Activated naive CD4-positive, alpha-beta T cell treated with anti-CD3 and anti-CD28 coated beads, Interleukin-2, amount 10 ng/mL, durations not matched to agents 7 days and 5 days (primary cell): ENCODE data around the gene RAB6B.

ENCODE experiments used
- CTCF ChIA-PET: fragments of 350-600 bp; sonication (Branson Sonifier 250); formaldehyde crosslinking; loops from one replicate; lab custom pipeline; 2021; ENCODE audit warnings: antibody characterized with exemption; lab: Charles Lee
- DNase-seq: peaks from one replicate; pipeline ENCODE4 v3.0.0-alpha.2; 2020
- H3K27ac Mint-ChIP-seq: one replicate; pipeline ENCODE4 v1.8.0; 2021; ENCODE audit warnings: mild to moderate bottlenecking, moderate library complexity, mixed read lengths
- H3K27me3 Mint-ChIP-seq: one replicate; pipeline ENCODE4 v1.8.0; 2021; ENCODE audit warnings: mild to moderate bottlenecking, mixed read lengths
- H3K36me3 Mint-ChIP-seq: one replicate; pipeline ENCODE4 v1.8.0; 2021; ENCODE audit warnings: mixed read lengths
- H3K4me1 Mint-ChIP-seq: one replicate; pipeline ENCODE4 v1.8.0; 2021; ENCODE audit warnings: mixed read lengths
- H3K4me3 Mint-ChIP-seq: one replicate; pipeline ENCODE4 v1.8.0; 2021; ENCODE audit warnings: mild to moderate bottlenecking, moderate library complexity, mixed read lengths
- H3K9me3 Mint-ChIP-seq: one replicate; pipeline ENCODE4 v1.8.0; 2021; ENCODE audit warnings: mixed read lengths

RAB6B gene

DNA sequence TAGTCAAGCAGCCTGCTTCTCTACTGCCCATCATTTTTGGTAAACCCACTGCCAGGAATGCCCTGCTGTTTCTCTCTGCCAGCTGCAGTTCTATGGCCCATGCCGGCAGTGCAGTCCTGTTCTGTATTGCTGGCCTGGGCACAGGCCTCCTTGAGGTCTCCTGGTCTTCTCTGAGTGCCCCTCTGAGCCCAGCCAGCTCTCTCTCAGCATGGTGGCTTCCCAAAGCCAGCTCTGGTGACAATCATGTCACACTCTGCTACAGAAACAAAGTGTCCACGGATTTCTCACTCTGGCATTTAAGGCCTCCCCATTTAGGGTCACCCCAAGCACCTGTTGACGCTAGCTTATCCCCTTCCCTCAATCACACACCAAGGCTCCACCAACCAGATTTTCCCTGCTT is 65.6 kb downstream of the RAB6B start:
- no peak for DNase-seq
- Mint-ChIP-seq H3K27ac (no peak overlapping the region), H3K36me3 (peaks cover 7% of the 10 kb centered on the region), H3K4me1 (no peaks in the 10 kb centered on the region), H3K4me3 (no peak overlapping the region), H3K9me3 (no peaks in the 10 kb centered on the region), H3K27me3 (peaks cover 4% of the 10 kb centered on the region)
- CTCF ChIA-PET = interaction anchor here (0.9 kb wide), 1 partner anchor 10 kb away, joined by 3 read pairs; no protein-coding TSS in a partner anchor

DNA sequence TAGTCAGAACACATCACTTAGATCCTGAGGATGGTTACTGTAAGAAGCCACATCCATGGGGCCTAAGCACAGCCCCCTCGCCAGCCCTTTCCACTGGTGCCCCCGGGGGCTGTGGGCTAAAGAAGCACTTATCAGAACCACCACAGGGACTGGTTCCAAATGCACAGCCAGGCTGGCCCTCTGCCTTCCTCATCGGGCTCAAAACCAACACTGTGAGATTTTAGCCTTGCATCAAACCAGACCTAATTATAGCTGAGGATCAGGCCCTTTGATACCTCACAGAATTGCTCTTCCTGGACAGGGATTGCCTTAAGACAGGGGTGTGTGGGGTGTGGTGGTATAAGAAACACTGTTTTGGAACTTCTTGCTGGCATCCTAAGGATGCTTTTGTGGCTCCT is 66.4 kb downstream of the RAB6B start:
- CTCF ChIA-PET = no interaction called here

GRCh38 chr3:133828576-133829309 is 66.9 kb downstream of the RAB6B start:
- Mint-ChIP-seq H3K27me3 (peaks cover 4% of the 10 kb centered on the region), H3K9me3 (no peaks in the 10 kb centered on the region), H3K4me3 (no peak overlapping the region), H3K36me3 (peaks cover 13% of the 10 kb centered on the region), H3K4me1 (no peaks in the 10 kb centered on the region), H3K27ac (no peak overlapping the region)
- no peak for DNase-seq
- CTCF ChIA-PET = no interaction called here

More for the DNA sequence above, 66.4 kb downstream of the RAB6B start:
- Mint-ChIP-seq H3K9me3 (no peaks in the 10 kb centered on the region), H3K4me1 (no peaks in the 10 kb centered on the region), H3K36me3 (peaks cover 7% of the 10 kb centered on the region), H3K27ac (no peak overlapping the region), H3K4me3 (no peak overlapping the region), H3K27me3 (peaks cover 4% of the 10 kb centered on the region)
- DNase-seq = no peak

DNA sequence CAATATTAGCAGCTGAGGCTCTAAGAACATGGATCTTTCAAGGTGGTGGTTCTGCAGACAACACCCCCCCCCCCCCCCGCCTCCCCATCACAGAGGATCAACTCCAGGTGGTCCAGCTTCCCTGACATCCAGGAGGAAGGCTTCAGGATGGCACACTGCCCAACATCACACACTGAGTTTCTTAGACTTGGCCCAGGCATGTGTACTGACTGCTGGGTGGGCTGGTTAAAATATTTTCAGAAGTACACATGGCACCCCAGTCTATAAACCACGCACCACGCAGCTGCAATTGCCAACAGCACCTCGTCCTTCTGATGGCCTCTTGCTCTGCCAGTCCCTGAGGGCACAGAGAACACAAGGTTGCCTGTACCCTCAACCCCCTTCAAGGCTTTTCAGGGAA is 68.0 kb downstream of the RAB6B start:
- Mint-ChIP-seq H3K9me3 (no peaks in the 10 kb centered on the region), H3K36me3 (peaks cover 20% of the 10 kb centered on the region), H3K27me3 (peaks cover 4% of the 10 kb centered on the region), H3K4me3 (no peak overlapping the region), H3K4me1 (no peaks in the 10 kb centered on the region), H3K27ac (no peak overlapping the region)
- no peak for DNase-seq
- CTCF ChIA-PET = no interaction called here

- Mint-ChIP-seq H3K4me3 (no peak overlapping the region), H3K27ac (no peak overlapping the region), H3K4me1 (no peaks in the 10 kb centered on the region), H3K9me3 (no peaks in the 10 kb centered on the region), H3K27me3 (peaks cover 4% of the 10 kb centered on the region), H3K36me3 (peaks cover 24% of the 10 kb centered on the region)
- CTCF ChIA-PET = no interaction called here
- no peak for DNase-seq
Observed at GRCh38 chr3:133827136-133827535, 68.5 kb downstream of the RAB6B start.

- H3K36me3 Mint-ChIP-seq = peaks cover 30% of the 10 kb centered on the region
- H3K27ac Mint-ChIP-seq = no peak overlapping the region
- H3K4me3 Mint-ChIP-seq = no peak overlapping the region
- peaks cover 4% of the 10 kb centered on the region for H3K27me3 Mint-ChIP-seq
- CTCF ChIA-PET = no interaction called here
- no peak for DNase-seq
- no peaks in the 10 kb centered on the region for H3K9me3 Mint-ChIP-seq
- no peaks in the 10 kb centered on the region for H3K4me1 Mint-ChIP-seq
Observed at GRCh38 chr3:133825969-133826727, 69.5 kb downstream of the RAB6B start.

DNA sequence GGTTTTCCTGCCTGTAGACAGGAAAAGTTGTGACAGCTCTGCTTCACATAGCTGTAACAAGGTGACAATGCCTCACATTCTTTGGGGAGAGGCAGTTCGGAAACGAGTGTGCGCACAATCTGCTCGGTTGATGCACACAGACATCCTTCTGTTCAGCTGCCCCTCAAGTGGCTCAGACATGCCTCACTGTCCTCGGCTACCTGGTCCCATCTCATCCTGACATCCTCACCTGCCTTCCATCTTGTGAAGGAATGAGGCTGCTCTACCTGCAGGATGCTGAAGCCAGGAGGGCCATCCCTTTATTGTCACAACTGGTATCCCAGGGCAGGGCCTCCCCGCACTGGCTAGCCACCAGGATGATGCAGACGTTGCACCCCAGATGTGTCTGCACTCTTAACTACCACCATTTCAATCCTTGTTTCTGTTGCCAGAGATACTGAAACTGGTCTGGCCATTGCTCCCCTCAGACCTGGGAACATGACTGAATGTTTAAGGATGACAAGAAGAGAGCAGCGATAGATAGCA is 70.7 kb downstream of the RAB6B start:
- Mint-ChIP-seq H3K4me3 (no peak overlapping the region), H3K27ac (no peak overlapping the region)
- CTCF ChIA-PET = no interaction called here

GRCh38 chr3:133821767-133822638 is 73.7 kb downstream of the RAB6B start:
- Mint-ChIP-seq H3K27me3 (no peaks in the 10 kb centered on the region), H3K9me3 (no peaks in the 10 kb centered on the region), H3K27ac (no peak overlapping the region), H3K36me3 (peaks cover 50% of the 10 kb centered on the region), H3K4me1 (no peaks in the 10 kb centered on the region), H3K4me3 (no peak overlapping the region)
- CTCF ChIA-PET = no interaction called here
- DNase-seq = no peak

More for the DNA sequence above, 70.7 kb downstream of the RAB6B start:
- H3K27me3 Mint-ChIP-seq = peaks cover 4% of the 10 kb centered on the region
- no peak for DNase-seq
- H3K36me3 Mint-ChIP-seq = peaks cover 41% of the 10 kb centered on the region
- no peaks in the 10 kb centered on the region for H3K4me1 Mint-ChIP-seq
- no peaks in the 10 kb centered on the region for H3K9me3 Mint-ChIP-seq

DNA sequence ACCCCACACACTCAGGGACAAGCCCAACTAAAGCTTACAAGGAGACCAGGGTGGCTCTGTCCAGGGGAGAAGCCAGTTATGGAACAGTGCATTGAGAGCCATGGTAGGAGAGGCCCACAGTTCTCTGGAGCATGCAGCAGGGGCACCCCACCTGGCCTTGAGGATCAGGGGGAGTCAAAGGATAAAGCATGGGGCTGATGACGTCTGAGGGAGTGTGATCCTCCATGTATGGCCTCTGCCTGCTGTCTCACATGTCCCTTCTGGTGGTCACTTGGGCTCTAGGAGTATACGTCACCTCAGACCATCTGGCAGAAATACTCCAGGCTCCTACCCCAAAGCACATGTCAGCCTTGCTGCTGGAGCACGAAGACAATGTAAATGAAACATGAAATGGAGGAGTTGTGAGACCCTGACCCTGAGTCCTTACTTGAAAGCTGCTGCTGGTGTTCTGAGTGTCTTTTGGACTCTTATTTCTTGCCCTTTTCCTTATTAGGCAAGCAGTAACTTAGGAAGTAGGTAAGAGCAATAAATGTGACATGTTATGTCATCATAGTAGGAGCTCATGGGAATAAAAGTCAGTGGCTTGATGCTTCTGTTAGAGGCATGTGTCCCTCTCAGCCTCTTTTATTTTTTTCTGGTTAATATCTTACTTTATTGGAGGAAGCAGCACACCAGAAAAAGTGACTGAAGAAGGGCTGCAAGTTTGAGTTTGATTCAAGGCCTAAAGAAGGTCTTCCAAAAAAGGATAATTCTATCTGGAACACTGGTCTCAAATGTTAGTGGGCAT is 74.6 kb downstream of the RAB6B start:
- Mint-ChIP-seq H3K9me3 (no peaks in the 10 kb centered on the region), H3K27me3 (no peaks in the 10 kb centered on the region), H3K36me3 (peaks cover 51% of the 10 kb centered on the region), H3K4me1 (no peaks in the 10 kb centered on the region), H3K4me3 (no peak overlapping the region), H3K27ac (no peak overlapping the region)
- CTCF ChIA-PET = interaction anchor here (1.2 kb wide), 1 partner anchor 12 kb away, joined by 5 read pairs; no protein-coding TSS in a partner anchor
- DNase-seq = no peak

GRCh38 chr3:133820129-133820528 is 75.6 kb downstream of the RAB6B start:
- no peaks in the 10 kb centered on the region for H3K9me3 Mint-ChIP-seq
- no peak for DNase-seq
- CTCF ChIA-PET = interaction anchor here (0.6 to 1.4 kb wide), 7 partner anchors 10 to 725 kb away, joined by 3 to 5 read pairs (median 3); no protein-coding TSS in a partner anchor
- peaks cover 53% of the 10 kb centered on the region for H3K36me3 Mint-ChIP-seq
- no peak overlapping the region for H3K4me3 Mint-ChIP-seq
- no peaks in the 10 kb centered on the region for H3K27me3 Mint-ChIP-seq
- H3K27ac Mint-ChIP-seq = no peak overlapping the region
- H3K4me1 Mint-ChIP-seq = no peaks in the 10 kb centered on the region

DNA sequence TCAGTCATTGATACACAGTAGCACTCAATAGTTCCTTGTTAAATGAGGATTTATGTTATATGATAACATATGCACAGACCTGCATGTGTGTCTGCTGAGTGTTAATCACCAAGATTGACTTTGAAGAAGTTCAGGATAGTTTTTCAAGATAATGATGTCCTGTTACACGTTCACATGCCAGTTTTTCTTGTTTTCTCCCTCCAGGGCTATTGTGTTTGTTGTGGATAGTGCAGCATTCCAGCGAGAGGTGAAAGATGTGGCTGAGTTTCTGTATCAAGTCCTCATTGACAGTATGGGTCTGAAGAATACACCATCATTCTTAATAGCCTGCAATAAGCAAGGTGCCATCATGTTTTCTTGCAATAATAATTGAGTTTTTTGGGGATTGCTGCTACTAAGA is 80.3 kb downstream of the RAB6B start:
- H3K36me3 Mint-ChIP-seq = peaks cover 37% of the 10 kb centered on the region

DNA sequence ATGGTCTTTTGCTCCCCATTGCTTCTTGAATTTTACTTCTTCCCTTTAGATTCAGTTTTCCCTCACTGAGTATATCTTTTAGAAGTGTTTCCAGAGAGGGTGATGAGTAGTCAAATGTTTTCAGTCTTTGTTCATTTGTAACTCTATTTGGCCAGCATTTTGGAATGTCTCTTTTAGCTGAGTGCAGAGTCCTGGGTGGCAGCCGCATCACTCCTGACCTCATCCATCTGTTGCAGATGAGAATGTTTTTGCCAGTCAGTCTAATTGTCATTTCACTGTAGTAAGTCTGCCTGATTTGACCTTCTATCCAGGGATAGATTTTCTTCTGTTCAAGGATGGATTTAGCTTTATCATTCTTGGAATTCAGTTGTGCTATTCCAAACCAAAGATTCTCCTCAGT is 82.8 kb downstream of the RAB6B start:
- peaks cover 40% of the 10 kb centered on the region for H3K36me3 Mint-ChIP-seq
- DNase-seq = no peak
- no peak overlapping the region for H3K27ac Mint-ChIP-seq
- H3K4me3 Mint-ChIP-seq = no peak overlapping the region
- no peaks in the 10 kb centered on the region for H3K9me3 Mint-ChIP-seq
- H3K4me1 Mint-ChIP-seq = peaks cover 8% of the 10 kb centered on the region
- CTCF ChIA-PET = no interaction called here
- H3K27me3 Mint-ChIP-seq = no peaks in the 10 kb centered on the region

More for the DNA sequence above, 80.3 kb downstream of the RAB6B start:
- no peaks in the 10 kb centered on the region for H3K9me3 Mint-ChIP-seq
- CTCF ChIA-PET = no interaction called here
- H3K27ac Mint-ChIP-seq = no peak overlapping the region
- DNase-seq = no peak
- no peak overlapping the region for H3K4me3 Mint-ChIP-seq
- H3K27me3 Mint-ChIP-seq = no peaks in the 10 kb centered on the region
- H3K4me1 Mint-ChIP-seq = no peaks in the 10 kb centered on the region
